Tibial nerve (tissue), 3 donors: ENCODE data around the gene BMP7.

Source experiments
- POLR2A ChIP-seq, 2 donors: fragments of 450-650 bp; IDR thresholded peaks; one replicate each; pipeline ENCODE4 v1.6.1; 2017; ENCODE audit warnings: antibody characterized with exemption in 2 of 2, mild to moderate bottlenecking in 2 of 2, moderate library complexity in 2 of 2
- TF ChIP-seq, protein P1 (sequence below), 5 experiments: fragments of 200-600 bp in 3 of 5; fragments of 450-650 bp in 2 of 5; sonication (generic) in 3 of 5; IDR thresholded peaks; one replicate each; pipeline ENCODE4 v1.5.1; 2016 to 2019; ENCODE audit warnings: antibody characterized with exemption in 5 of 5, mild to moderate bottlenecking in 3 of 5, moderate library complexity in 2 of 5

DNA sequence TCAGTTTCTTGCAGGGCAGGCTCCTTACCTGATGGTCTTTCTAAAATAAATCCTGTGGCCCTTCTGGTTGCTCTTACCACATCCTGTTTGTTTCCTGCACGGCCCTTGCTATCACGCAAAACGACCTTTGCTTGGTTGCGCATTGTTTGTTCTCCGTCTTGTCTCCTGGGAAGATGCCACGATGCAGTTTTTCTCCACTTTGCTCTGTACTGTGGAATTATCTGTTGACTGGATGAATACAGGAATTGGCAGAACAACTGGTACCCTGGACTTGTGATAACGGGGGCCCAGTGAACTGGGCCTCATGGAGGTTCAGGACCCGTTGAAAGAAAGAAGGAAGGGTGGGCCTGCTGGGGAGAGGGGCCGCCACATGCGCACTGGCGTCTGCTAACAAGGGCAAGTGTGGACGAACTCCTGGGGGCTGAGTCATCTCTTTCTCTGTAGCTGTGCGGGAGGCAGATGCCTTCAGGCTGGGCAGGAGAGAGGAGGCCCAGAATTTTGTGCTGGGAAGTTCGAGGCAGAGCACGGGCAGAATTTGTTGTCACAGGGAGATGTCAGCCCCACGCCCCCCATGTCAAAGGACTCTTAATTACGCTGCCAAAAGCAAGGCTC lies 139.9 kb downstream of the BMP7 start:
- TF ChIP-seq, protein P1, sequence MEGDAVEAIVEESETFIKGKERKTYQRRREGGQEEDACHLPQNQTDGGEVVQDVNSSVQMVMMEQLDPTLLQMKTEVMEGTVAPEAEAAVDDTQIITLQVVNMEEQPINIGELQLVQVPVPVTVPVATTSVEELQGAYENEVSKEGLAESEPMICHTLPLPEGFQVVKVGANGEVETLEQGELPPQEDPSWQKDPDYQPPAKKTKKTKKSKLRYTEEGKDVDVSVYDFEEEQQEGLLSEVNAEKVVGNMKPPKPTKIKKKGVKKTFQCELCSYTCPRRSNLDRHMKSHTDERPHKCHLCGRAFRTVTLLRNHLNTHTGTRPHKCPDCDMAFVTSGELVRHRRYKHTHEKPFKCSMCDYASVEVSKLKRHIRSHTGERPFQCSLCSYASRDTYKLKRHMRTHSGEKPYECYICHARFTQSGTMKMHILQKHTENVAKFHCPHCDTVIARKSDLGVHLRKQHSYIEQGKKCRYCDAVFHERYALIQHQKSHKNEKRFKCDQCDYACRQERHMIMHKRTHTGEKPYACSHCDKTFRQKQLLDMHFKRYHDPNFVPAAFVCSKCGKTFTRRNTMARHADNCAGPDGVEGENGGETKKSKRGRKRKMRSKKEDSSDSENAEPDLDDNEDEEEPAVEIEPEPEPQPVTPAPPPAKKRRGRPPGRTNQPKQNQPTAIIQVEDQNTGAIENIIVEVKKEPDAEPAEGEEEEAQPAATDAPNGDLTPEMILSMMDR (IDR thresholded peaks at IDR 0.05): no peak
- TF ChIP-seq POLR2A (IDR thresholded peaks at IDR 0.05): no peak
